ENCODE measurements around the gene PTBP3. TPM values are rescaled to one million over a fixed set of nuclear protein-coding genes. Genes with fewer than 3 reads are reported as not detected.
"Not testable (repeated sequence)": the region's sequence is repeated elsewhere in the genome, so short reads cannot be mapped to it uniquely, and the experiment has no call there.

PTBP3 gene
- total RNA-seq, 1 experiment from 2014 or later: 100 TPM

GRCh38 chr9:112283582-112284253, 49.7 kb downstream of the PTBP3 start:
- no peak overlapping the region for H3K27ac Mint-ChIP-seq
- POLR2A ChIA-PET: no interaction called here
- peaks cover 14% of the 10 kb centered on the region for H3K4me1 Mint-ChIP-seq
- H3K4me3 Mint-ChIP-seq: no peak overlapping the region
- ATAC-seq: no peak
- peaks cover 49% of the 10 kb centered on the region for H3K9me3 Mint-ChIP-seq
- no peaks in the 10 kb centered on the region for H3K27me3 Mint-ChIP-seq (ENCODE audit: low read depth)
- no peak for TF ChIP-seq PREB (CRISPR knock-in tag; IDR thresholded peaks at IDR 0.05; ENCODE audit: borderline replicate concordance)
- no peak for TF ChIP-seq ATF6 (CRISPR knock-in tag; IDR thresholded peaks at IDR 0.05)
- CTCF ChIA-PET: no interaction called here
- no peak for DNase-seq (ENCODE audit: low spot score)
- H3K36me3 Mint-ChIP-seq: peaks cover 53% of the 10 kb centered on the region

- H3K27ac Mint-ChIP-seq; POLR2A ChIA-PET; DNase-seq (ENCODE audit: low spot score); H3K27me3 Mint-ChIP-seq (ENCODE audit: low read depth); H3K4me3 Mint-ChIP-seq; ATAC-seq; CTCF ChIA-PET: not testable (repeated sequence)
- H3K4me1 Mint-ChIP-seq: peaks cover 16% of the 10 kb centered on the region
- peaks cover 46% of the 10 kb centered on the region for H3K36me3 Mint-ChIP-seq
- H3K9me3 Mint-ChIP-seq: peaks cover 47% of the 10 kb centered on the region
These were observed 50.6 kb downstream of the PTBP3 start for GRCh38 chr9:112282841-112283240.

GRCh38 chr9:112280904-112281303, 52.5 kb downstream of the PTBP3 start:
- TF ChIP-seq KAT7 (CRISPR knock-in tag; IDR thresholded peaks at IDR 0.05; ENCODE audit: borderline replicate concordance) (no peak), PRDM15 (CRISPR knock-in tag; IDR thresholded peaks at IDR 0.05) (no peak), ZNF138 (CRISPR knock-in tag; conservative IDR thresholded peaks at IDR 0.05) (no peak), RELA (CRISPR knock-in tag; IDR thresholded peaks at IDR 0.05; ENCODE audit: borderline replicate concordance) (no peak), FOXP4 (CRISPR knock-in tag; IDR thresholded peaks at IDR 0.05) (no peak), CREB1 (CRISPR knock-in tag; IDR thresholded peaks at IDR 0.05) (no peak), ZNF121 (CRISPR knock-in tag; IDR thresholded peaks at IDR 0.05) (peak; percentile 59)
- TF ChIP-seq, protein P1, sequence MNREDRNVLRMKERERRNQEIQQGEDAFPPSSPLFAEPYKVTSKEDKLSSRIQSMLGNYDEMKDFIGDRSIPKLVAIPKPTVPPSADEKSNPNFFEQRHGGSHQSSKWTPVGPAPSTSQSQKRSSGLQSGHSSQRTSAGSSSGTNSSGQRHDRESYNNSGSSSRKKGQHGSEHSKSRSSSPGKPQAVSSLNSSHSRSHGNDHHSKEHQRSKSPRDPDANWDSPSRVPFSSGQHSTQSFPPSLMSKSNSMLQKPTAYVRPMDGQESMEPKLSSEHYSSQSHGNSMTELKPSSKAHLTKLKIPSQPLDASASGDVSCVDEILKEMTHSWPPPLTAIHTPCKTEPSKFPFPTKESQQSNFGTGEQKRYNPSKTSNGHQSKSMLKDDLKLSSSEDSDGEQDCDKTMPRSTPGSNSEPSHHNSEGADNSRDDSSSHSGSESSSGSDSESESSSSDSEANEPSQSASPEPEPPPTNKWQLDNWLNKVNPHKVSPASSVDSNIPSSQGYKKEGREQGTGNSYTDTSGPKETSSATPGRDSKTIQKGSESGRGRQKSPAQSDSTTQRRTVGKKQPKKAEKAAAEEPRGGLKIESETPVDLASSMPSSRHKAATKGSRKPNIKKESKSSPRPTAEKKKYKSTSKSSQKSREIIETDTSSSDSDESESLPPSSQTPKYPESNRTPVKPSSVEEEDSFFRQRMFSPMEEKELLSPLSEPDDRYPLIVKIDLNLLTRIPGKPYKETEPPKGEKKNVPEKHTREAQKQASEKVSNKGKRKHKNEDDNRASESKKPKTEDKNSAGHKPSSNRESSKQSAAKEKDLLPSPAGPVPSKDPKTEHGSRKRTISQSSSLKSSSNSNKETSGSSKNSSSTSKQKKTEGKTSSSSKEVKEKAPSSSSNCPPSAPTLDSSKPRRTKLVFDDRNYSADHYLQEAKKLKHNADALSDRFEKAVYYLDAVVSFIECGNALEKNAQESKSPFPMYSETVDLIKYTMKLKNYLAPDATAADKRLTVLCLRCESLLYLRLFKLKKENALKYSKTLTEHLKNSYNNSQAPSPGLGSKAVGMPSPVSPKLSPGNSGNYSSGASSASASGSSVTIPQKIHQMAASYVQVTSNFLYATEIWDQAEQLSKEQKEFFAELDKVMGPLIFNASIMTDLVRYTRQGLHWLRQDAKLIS (CRISPR knock-in tag; IDR thresholded peaks at IDR 0.05; ENCODE audit: borderline replicate concordance): no peak

More at GRCh38 chr9:112280904-112281303, 52.5 kb downstream of the PTBP3 start:
- H3K27ac Mint-ChIP-seq: no peak overlapping the region
- H3K36me3 Mint-ChIP-seq: peaks cover 33% of the 10 kb centered on the region
- no peak for DNase-seq (ENCODE audit: low spot score)
- no peak for ATAC-seq
- peaks cover 29% of the 10 kb centered on the region for H3K4me1 Mint-ChIP-seq
- no peaks in the 10 kb centered on the region for H3K27me3 Mint-ChIP-seq (ENCODE audit: low read depth)
- H3K9me3 Mint-ChIP-seq: peaks cover 32% of the 10 kb centered on the region
- no peak overlapping the region for H3K4me3 Mint-ChIP-seq
- POLR2A ChIA-PET: no interaction called here
- CTCF ChIA-PET: no interaction called here
